SK-N-SH (cell line): ENCODE data around the gene CHRNE. TPM values are rescaled to one million over a fixed set of nuclear protein-coding genes. Genes with fewer than 3 reads are reported as not detected.

ENCODE experiments used
- CTCF ChIA-PET: fragments of 300-600, 350-600 bp; formaldehyde crosslinking; extraction: SDS; loops from one replicate; lab custom pipeline; 2021; lab: Yijun Ruan, JAX
- POLR2A ChIA-PET: fragments of 350-600 bp; sonication (Branson Sonifier 250); formaldehyde crosslinking; extraction: SDS; loops from one replicate; lab custom pipeline; 2020; ENCODE audit warnings: antibody characterized with exemption, inconsistent platforms; lab: Yijun Ruan, JAX
- DNase-seq: peaks from one replicate; pipeline ENCODE4 v3.0.0; 2012
- H2AFZ ChIP-seq: fragments of 200-600 bp; sonication (generic); 2 replicates; pipeline ENCODE4 v1.8.1; 2016; ENCODE audit warnings: antibody characterized with exemption, mild to moderate bottlenecking, low read depth
- H3F3A ChIP-seq: fragments of 200-600 bp; sonication (generic); replicated peaks from 2 replicates; pipeline ENCODE3; 2016; ENCODE audit warnings: antibody characterized with exemption, mild to moderate bottlenecking; ENCODE audit not compliant: insufficient read depth
- H3K27ac ChIP-seq, 2 experiments: fragments of 200-500 bp in 1 of 2; fragments of 200-600 bp in 1 of 2; sonication (Bioruptor generic) in 1 of 2; sonication (generic), shearing (Covaris generic) in 1 of 2; 2 replicates each; pipeline versions ENCODE4 v1.5.1 to v1.6.1; 2014 to 2016; ENCODE audit warnings: low read depth in 2 of 2, inconsistent platforms in 1 of 2, low read length in 1 of 2, mild to moderate bottlenecking in 1 of 2, mixed read lengths in 1 of 2
- H3K27me3 ChIP-seq: fragments of 200-600 bp; sonication (generic), shearing (Covaris generic); 2 replicates; pipeline ENCODE4 v1.6.1; 2016; ENCODE audit warnings: mixed run types; ENCODE audit not compliant: insufficient read depth
- H3K36me3 ChIP-seq, 2 experiments: fragments of 200-500 bp in 1 of 2; fragments of 200-600 bp in 1 of 2; sonication (Bioruptor generic) in 1 of 2; sonication (generic) in 1 of 2; replicated peaks in 1 of 2; 2 replicates each; pipeline versions ENCODE3 to v1.5.1; 2014 to 2016; ENCODE audit warnings: low read length in 1 of 2, mild to moderate bottlenecking in 1 of 2; ENCODE audit not compliant: insufficient read depth in 2 of 2, control insufficient read depth in 1 of 2
- H3K4me1 ChIP-seq, 2 experiments: fragments of 200-500 bp in 1 of 2; fragments of 200-600 bp in 1 of 2; sonication (Bioruptor generic) in 1 of 2; sonication (generic), shearing (Covaris generic) in 1 of 2; 2 replicates each; pipeline versions ENCODE4 v1.5.1 to v1.6.1; 2014 to 2016; ENCODE audit warnings: low read depth in 1 of 2, low read length in 1 of 2, mixed run types in 1 of 2; ENCODE audit not compliant: insufficient read depth in 2 of 2, control insufficient read depth in 1 of 2
- H3K4me2 ChIP-seq: fragments of 200-600 bp; sonication (generic), shearing (Covaris generic); 2 replicates; pipeline ENCODE4 v1.6.1; 2017; ENCODE audit warnings: mixed run types
- H3K4me3 ChIP-seq, 2 experiments: fragments of 200-500 bp in 1 of 2; fragments of 200-600 bp in 1 of 2; sonication (Bioruptor generic) in 1 of 2; sonication (generic), shearing (Covaris generic) in 1 of 2; 2 replicates each; pipeline versions ENCODE4 v1.5.1 to v1.8.1; 2014 to 2016; ENCODE audit warnings: low read depth in 2 of 2, inconsistent platforms in 1 of 2, low read length in 1 of 2, mild to moderate bottlenecking in 1 of 2, mixed read lengths in 1 of 2, moderate library complexity in 1 of 2
- H3K79me2 ChIP-seq: fragments of 200-600 bp; sonication (generic); 2 replicates; pipeline ENCODE4 v1.8.1; 2017; ENCODE audit warnings: mild to moderate bottlenecking; ENCODE audit not compliant: insufficient read depth
- H3K9ac ChIP-seq: fragments of 200-600 bp; sonication (generic); 2 replicates; pipeline ENCODE4 v1.6.1; 2017; ENCODE audit warnings: mixed run types
- H3K9me2 ChIP-seq: fragments of 200-600 bp; sonication (generic); 2 replicates; pipeline ENCODE4 v1.6.1; 2017; ENCODE audit warnings: mixed run types
- H3K9me3 ChIP-seq: fragments of 200-600 bp; sonication (generic); 2 replicates; pipeline ENCODE4 v1.6.1; 2017; ENCODE audit warnings: mixed run types, mild to moderate bottlenecking, moderate library complexity
- H4K20me1 ChIP-seq: fragments of 200-600 bp; sonication (generic); 2 replicates; pipeline ENCODE4 v1.6.1; 2017; ENCODE audit warnings: mild to moderate bottlenecking, mixed run types; ENCODE audit not compliant: insufficient read depth
- EZH2phosphoT487 ChIP-seq: fragments of 200-600 bp; sonication (generic); IDR thresholded peaks from 2 replicates; pipeline ENCODE4 v1.6.1; 2017; ENCODE audit warnings: low read depth, mixed run types, mild to moderate bottlenecking, antibody characterized with exemption, moderate library complexity, borderline replicate concordance
- GATA2 ChIP-seq: sonication (generic); formaldehyde crosslinking; IDR thresholded peaks from 2 replicates; pipeline ENCODE4 v1.5.0; 2020; ENCODE audit warnings: mild to moderate bottlenecking, missing genetic modification reagents
- JUND ChIP-seq: IDR thresholded peaks from 2 replicates; pipeline ENCODE4 v1.4.0; 2012
- NRF1 ChIP-seq: IDR thresholded peaks from 2 replicates; pipeline ENCODE4 v1.6.1; 2012; ENCODE audit warnings: low read depth, mild to moderate bottlenecking, low read length
- SMC3 ChIP-seq: IDR thresholded peaks from 2 replicates; pipeline ENCODE4 v1.6.1; 2012; ENCODE audit warnings: low read depth, low read length, improper control_type of control experiment
- TAF1 ChIP-seq: IDR thresholded peaks from 2 replicates; pipeline ENCODE4 v1.6.1; 2012; ENCODE audit warnings: low read depth, mild to moderate bottlenecking, low read length, moderate library complexity, borderline replicate concordance
- TEAD4 ChIP-seq: IDR thresholded peaks from 2 replicates; pipeline ENCODE4 v1.4.0; 2012; ENCODE audit warnings: mild to moderate bottlenecking, borderline replicate concordance; ENCODE audit not compliant: insufficient read depth
- WGBS: methylation state at CpG from one replicate; pipeline ENCODE4 v1.1.6; 2017; ENCODE audit warnings: low lambda C conversion rate; 5-methylcytosine and 5-hydroxymethylcytosine counted together
- polyA plus RNA-seq, 3 experiments: library from polyadenylated mRNA; depleted of rRNA; stranded (reverse); fragments of >200 nt; gene quantifications; 2 replicates each; pipeline ENCODE4 v1.2.3, GENCODE V29; 2012
- TF ChIP-seq, protein P1 (sequence below): fragments of 150-350 bp; IDR thresholded peaks from 2 replicates; pipeline ENCODE4 v1.6.1; 2016; ENCODE audit warnings: mild to moderate bottlenecking, low read depth, low read length
- TF ChIP-seq, protein P2 (sequence below): fragments of 200-600 bp; sonication (generic); IDR thresholded peaks from 2 replicates; pipeline ENCODE4 v1.6.1; 2017; ENCODE audit warnings: antibody characterized with exemption, mild to moderate bottlenecking, moderate library complexity
- TF ChIP-seq, protein P3 (sequence below): IDR thresholded peaks from 2 replicates; pipeline ENCODE4 v1.4.0; 2012; ENCODE audit warnings: low read depth
- TF ChIP-seq, protein P4 (sequence below): IDR thresholded peaks from 2 replicates; pipeline ENCODE4 v1.6.1; 2012; ENCODE audit warnings: mild to moderate bottlenecking, low read depth, low read length, moderate library complexity
- TF ChIP-seq, protein P5 (sequence below): IDR thresholded peaks from 2 replicates; pipeline ENCODE4; 2012

Gene CHRNE
- polyA plus RNA-seq, 1 of the 3 experiments (the other 2 are of a cell fraction) = 0.71 TPM

DNA sequence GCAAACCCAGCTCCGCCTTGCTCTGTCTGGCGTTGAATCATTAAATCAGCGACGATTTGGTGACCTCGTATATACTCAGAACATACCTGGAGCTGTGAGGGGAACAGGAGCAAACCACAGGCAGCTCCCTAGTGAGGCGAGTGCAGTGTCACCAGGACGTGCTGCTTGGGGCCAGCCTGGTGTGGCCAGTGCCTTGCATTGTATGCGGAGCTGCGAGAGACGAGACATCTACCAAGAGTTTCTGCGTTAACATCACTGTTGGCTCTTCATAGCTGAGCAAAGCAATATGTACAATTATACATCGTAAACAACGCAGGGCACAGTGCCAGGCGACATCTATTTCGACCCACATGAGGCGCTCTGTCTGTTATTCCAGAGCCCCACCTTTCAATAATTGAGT, 41.8 kb downstream of the CHRNE start:
- no peak overlapping the region for H2AFZ ChIP-seq
- no peak overlapping the region for H3K4me2 ChIP-seq
- H4K20me1 ChIP-seq = no peaks in the 10 kb centered on the region
- no peak overlapping the region for H3K4me3 ChIP-seq
- CTCF ChIA-PET = interaction anchor here (1.2 kb wide), 1 partner anchor 71 kb away, joined by 4 read pairs; no protein-coding TSS in a partner anchor
- TF ChIP-seq JUND = no peak
- TF ChIP-seq TAF1 = no peak
- no peak for TF ChIP-seq EZH2phosphoT487
- TF ChIP-seq NRF1 = no peak
- no peak for TF ChIP-seq TEAD4
- TF ChIP-seq, protein P1, sequence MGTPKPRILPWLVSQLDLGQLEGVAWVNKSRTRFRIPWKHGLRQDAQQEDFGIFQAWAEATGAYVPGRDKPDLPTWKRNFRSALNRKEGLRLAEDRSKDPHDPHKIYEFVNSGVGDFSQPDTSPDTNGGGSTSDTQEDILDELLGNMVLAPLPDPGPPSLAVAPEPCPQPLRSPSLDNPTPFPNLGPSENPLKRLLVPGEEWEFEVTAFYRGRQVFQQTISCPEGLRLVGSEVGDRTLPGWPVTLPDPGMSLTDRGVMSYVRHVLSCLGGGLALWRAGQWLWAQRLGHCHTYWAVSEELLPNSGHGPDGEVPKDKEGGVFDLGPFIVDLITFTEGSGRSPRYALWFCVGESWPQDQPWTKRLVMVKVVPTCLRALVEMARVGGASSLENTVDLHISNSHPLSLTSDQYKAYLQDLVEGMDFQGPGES = no peak
- no peak for TF ChIP-seq SMC3
- no peak for TF ChIP-seq GATA2 (CRISPR knock-in tag)
- TF ChIP-seq, protein P2, sequence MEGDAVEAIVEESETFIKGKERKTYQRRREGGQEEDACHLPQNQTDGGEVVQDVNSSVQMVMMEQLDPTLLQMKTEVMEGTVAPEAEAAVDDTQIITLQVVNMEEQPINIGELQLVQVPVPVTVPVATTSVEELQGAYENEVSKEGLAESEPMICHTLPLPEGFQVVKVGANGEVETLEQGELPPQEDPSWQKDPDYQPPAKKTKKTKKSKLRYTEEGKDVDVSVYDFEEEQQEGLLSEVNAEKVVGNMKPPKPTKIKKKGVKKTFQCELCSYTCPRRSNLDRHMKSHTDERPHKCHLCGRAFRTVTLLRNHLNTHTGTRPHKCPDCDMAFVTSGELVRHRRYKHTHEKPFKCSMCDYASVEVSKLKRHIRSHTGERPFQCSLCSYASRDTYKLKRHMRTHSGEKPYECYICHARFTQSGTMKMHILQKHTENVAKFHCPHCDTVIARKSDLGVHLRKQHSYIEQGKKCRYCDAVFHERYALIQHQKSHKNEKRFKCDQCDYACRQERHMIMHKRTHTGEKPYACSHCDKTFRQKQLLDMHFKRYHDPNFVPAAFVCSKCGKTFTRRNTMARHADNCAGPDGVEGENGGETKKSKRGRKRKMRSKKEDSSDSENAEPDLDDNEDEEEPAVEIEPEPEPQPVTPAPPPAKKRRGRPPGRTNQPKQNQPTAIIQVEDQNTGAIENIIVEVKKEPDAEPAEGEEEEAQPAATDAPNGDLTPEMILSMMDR = no peak
- TF ChIP-seq, protein P3, sequence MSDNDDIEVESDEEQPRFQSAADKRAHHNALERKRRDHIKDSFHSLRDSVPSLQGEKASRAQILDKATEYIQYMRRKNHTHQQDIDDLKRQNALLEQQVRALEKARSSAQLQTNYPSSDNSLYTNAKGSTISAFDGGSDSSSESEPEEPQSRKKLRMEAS = no peak
- TF ChIP-seq, protein P4, sequence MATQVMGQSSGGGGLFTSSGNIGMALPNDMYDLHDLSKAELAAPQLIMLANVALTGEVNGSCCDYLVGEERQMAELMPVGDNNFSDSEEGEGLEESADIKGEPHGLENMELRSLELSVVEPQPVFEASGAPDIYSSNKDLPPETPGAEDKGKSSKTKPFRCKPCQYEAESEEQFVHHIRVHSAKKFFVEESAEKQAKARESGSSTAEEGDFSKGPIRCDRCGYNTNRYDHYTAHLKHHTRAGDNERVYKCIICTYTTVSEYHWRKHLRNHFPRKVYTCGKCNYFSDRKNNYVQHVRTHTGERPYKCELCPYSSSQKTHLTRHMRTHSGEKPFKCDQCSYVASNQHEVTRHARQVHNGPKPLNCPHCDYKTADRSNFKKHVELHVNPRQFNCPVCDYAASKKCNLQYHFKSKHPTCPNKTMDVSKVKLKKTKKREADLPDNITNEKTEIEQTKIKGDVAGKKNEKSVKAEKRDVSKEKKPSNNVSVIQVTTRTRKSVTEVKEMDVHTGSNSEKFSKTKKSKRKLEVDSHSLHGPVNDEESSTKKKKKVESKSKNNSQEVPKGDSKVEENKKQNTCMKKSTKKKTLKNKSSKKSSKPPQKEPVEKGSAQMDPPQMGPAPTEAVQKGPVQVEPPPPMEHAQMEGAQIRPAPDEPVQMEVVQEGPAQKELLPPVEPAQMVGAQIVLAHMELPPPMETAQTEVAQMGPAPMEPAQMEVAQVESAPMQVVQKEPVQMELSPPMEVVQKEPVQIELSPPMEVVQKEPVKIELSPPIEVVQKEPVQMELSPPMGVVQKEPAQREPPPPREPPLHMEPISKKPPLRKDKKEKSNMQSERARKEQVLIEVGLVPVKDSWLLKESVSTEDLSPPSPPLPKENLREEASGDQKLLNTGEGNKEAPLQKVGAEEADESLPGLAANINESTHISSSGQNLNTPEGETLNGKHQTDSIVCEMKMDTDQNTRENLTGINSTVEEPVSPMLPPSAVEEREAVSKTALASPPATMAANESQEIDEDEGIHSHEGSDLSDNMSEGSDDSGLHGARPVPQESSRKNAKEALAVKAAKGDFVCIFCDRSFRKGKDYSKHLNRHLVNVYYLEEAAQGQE = no peak
- TF ChIP-seq, protein P5, sequence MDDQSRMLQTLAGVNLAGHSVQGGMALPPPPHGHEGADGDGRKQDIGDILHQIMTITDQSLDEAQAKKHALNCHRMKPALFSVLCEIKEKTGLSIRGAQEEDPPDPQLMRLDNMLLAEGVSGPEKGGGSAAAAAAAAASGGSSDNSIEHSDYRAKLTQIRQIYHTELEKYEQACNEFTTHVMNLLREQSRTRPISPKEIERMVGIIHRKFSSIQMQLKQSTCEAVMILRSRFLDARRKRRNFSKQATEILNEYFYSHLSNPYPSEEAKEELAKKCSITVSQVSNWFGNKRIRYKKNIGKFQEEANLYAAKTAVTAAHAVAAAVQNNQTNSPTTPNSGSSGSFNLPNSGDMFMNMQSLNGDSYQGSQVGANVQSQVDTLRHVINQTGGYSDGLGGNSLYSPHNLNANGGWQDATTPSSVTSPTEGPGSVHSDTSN = no peak
- TF ChIP-seq, all 33 proteins: peak for 0
- POLR2A ChIA-PET = no interaction called here
- peaks cover 33% of the 10 kb centered on the region for H3K79me2 ChIP-seq
- peaks cover 18 to 32% of the 10 kb centered on the region in 2 experiments for H3K4me1 ChIP-seq
- no peaks in the 10 kb centered on the region for H3K9me2 ChIP-seq
- H3F3A ChIP-seq = no peaks in the 10 kb centered on the region
- H3K9ac ChIP-seq = no peak overlapping the region
- H3K27ac ChIP-seq = no peak overlapping the region
- no peak for DNase-seq
- no peaks in the 10 kb centered on the region for H3K9me3 ChIP-seq
- 97% methylated on average over 16 of the region's 16 CpGs for whole genome bisulfite sequencing
- no peaks in the 10 kb centered on the region for H3K36me3 ChIP-seq
- no peaks in the 10 kb centered on the region for H3K27me3 ChIP-seq
